ENCODE data around the gene LY86. TPM values are rescaled to one million over a fixed set of nuclear protein-coding genes. Genes with fewer than 3 reads are reported as not detected.

The LY86 gene
- total RNA-seq, 1 donor: not detected

GRCh38 chr6:6547110-6547879 lies 41.2 kb upstream of the LY86 start:
- DNase-seq (ENCODE audit: low read depth): peak; percentile 86
- H3K4me3 ChIP-seq (ENCODE audit: low read depth, low read length): peak overlapping the region; percentile 45
- TF ChIP-seq CTCF (IDR thresholded peaks at IDR 0.05; ENCODE audit: insufficient read depth, low read length): peak; percentile 88

GRCh38 chr6:6556161-6556737 lies 32.3 kb upstream of the LY86 start:
- no peak for TF ChIP-seq CTCF (IDR thresholded peaks at IDR 0.05; ENCODE audit: insufficient read depth, low read length)
- DNase-seq (ENCODE audit: low read depth): no peak
- no peak overlapping the region for H3K4me3 ChIP-seq (ENCODE audit: low read depth, low read length)

DNA sequence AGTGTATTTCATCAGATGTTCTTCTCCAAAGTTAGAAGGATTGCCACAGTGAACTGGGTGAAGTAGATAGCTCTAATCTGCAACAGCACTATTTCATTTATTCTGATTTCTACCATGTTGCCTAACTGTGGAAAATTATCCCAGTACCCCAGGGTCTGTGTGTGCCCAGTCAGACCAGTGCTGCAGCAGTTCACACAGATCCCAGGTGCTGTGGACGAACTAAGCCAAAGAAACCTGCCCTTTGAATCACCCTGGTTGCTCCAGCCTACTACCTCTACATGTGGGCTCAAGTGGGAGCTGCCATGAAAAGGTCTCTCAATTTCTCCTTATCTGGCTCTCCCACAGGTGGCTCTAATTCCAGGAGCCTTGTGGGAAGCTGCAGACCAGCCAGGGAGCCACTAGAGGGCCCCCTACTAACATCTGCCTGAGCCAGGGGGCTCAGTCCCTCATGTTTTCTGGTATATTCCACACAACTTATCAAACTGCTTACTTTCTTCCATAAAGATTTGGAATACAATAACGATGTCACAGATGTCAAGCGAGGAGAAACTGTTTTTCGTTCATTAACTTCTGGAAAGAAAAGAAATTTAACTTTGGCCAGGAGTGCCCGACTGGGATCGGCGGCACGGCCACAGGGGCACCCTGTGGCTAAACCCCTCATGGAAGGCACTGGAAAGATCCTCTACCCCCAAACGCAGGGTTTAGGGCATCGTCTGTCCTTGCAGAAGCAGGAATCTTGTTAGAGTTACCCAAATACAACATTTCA lies 31.6 kb upstream of the LY86 start:
- peak; percentile 22 for DNase-seq (ENCODE audit: low read depth)
- no peak overlapping the region for H3K4me3 ChIP-seq (ENCODE audit: low read depth, low read length)
- TF ChIP-seq CTCF (IDR thresholded peaks at IDR 0.05; ENCODE audit: insufficient read depth, low read length): peak; percentile 66

DNA sequence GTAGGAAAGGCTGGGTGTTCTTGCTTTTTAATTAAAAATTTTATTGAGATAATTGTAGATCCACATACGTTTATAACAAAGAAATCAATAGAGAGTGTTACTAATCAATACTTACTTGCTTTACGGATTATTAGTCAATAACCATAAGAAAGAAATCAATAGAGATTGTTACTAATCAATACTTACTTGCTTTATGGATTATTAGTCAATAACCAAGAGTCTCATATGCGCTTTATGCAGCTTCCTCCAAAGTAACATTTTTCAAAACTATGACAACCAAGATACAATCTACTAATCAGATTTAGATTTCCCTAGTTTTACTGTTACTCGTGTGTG lies 31.0 kb upstream of the LY86 start:
- TF ChIP-seq CTCF (IDR thresholded peaks at IDR 0.05; ENCODE audit: insufficient read depth, low read length): no peak
- DNase-seq (ENCODE audit: low read depth): no peak

GRCh38 chr6:6557886-6558285 lies 30.6 kb upstream of the LY86 start:
- TF ChIP-seq CTCF (IDR thresholded peaks at IDR 0.05; ENCODE audit: insufficient read depth, low read length): no peak
- no peak for DNase-seq (ENCODE audit: low read depth)
- no peak overlapping the region for H3K4me3 ChIP-seq (ENCODE audit: low read depth, low read length)

More for the DNA sequence above, 31.0 kb upstream of the LY86 start:
- no peak overlapping the region for H3K4me3 ChIP-seq (ENCODE audit: low read depth, low read length)

GRCh38 chr6:6559994-6560570 lies 28.4 kb upstream of the LY86 start:
- DNase-seq (ENCODE audit: low read depth): no peak
- H3K4me3 ChIP-seq (ENCODE audit: low read depth, low read length): no peak overlapping the region
- no peak for TF ChIP-seq CTCF (IDR thresholded peaks at IDR 0.05; ENCODE audit: insufficient read depth, low read length)
